ENCODE data around the gene STARD3.
A peak's percentile ranks its signal among the peaks of the same experiment; 100 is the strongest.

STARD3 gene

DNA sequence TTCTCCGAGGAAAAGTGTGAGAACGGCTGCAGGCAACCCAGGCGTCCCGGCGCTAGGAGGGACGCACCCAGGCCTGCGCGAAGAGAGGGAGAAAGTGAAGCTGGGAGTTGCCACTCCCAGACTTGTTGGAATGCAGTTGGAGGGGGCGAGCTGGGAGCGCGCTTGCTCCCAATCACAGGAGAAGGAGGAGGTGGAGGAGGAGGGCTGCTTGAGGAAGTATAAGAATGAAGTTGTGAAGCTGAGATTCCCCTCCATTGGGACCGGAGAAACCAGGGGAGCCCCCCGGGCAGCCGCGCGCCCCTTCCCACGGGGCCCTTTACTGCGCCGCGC is 62.8 kb downstream of the STARD3 start, which contains the start of gene ERBB2:
Gene ERBB2 (plus strand): TSS at position 247 of the 330 bp plus-strand sequence. CDS start 175 bp downstream, outside the sequence.
- peak; percentile 26 for DNase-seq (ENCODE audit: low read depth, low spot score)
- Histone ChIP-seq H3K4me3 (peak within 1 kb of the TSS; percentile 92), H3K27ac (no peak within 1 kb of the TSS), H3K9ac (ENCODE audit: insufficient read length) (peak within 1 kb of the TSS; percentile 84), H3K9me3 (ENCODE audit: low read depth, low read length) (no peaks in the 10 kb centered on the region), H3K36me3 (ENCODE audit: insufficient read depth, low read length) (no peaks in the 10 kb centered on the region)
- TF ChIP-seq POLR2AphosphoS5 (IDR thresholded peaks at IDR 0.05; ENCODE audit: borderline replicate concordance, low read depth, low read length) (peak; percentile 68), FOXP2 (optimal IDR thresholded peaks at IDR 0.05; ENCODE audit: control extremely low read depth, extremely low read length, insufficient read depth) (no peak)

DNA sequence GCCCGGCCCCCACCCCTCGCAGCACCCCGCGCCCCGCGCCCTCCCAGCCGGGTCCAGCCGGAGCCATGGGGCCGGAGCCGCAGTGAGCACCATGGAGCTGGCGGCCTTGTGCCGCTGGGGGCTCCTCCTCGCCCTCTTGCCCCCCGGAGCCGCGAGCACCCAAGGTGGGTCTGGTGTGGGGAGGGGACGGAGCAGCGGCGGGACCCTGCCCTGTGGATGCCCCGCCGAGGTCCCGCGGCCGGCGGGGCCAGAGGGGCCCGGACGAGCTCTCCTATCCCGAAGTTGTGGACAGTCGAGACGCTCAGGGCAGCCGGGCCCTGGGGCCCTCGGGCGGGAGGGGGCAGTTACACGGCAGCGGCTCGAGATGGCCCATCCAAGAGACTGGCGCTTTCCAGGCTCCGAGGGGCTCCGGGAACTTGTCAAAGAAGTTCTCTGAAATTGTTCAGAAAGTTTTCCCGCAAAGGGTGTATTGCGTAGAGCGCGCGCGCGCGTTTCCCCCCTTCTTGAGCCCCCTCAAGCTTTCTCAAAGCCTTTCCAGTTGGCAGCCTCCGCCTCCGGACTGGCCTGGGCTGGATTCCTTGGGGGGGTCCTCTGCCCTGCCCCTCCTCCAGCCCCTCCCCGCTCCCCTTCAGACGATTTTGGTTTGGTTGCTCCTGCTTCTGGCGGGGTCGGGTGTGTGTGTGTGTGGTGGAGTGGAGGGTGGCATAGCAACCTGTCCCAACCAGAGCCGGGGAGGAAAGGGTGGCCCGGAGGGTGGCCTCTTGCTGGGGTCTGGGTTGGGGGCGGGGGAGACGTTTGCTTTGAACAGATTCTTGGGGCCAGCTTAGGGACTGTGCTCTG is 63.4 kb downstream of the STARD3 start:
- H3K4me3 ChIP-seq, result peak overlapping the region; percentile 92
- no peak for TF ChIP-seq EZH2 (IDR thresholded peaks at IDR 0.05)
- no peak for TF ChIP-seq POLR2AphosphoS5 (IDR thresholded peaks at IDR 0.05; ENCODE audit: borderline replicate concordance, low read depth, low read length)
- TF ChIP-seq FOXP2 (optimal IDR thresholded peaks at IDR 0.05; ENCODE audit: control extremely low read depth, extremely low read length, insufficient read depth), result no peak

DNA sequence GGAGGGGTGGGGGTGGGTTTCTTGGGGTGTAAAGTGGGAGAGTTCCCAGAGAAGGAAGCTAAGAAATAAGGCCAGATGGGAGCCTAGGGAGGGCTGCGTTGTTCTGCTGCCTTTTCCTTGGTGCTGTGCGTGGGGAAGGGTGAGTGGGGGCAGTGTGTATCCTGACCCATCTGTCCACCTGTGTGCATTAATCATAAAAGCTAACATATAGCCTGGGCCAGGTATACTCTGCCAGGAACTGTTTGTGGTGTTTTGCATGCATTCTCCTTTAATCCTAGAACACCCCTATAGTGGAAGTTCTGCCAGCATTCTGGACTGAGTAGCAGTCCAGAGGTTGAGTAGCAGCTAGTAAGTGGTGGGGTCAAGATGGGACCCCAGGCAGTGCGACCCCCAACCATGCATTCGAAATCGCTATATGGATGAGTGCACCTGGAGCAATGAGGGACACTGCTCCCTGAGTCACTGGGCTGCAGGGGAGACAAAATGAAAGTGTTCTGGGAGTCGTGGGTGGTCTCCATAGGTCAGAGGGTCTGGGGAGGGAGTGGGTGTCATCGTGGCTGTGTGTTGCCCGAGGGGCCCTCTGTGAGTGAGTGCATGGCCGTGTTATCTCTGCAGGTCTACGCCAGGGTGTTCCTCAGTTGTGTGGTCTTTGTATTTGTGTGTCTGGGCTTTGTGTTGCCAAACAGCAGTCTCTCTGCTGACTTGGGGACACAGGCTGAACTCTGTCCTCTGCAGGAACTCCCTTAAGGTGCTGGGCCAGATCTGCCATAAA is 64.3 kb downstream of the STARD3 start:
- DNase-seq (ENCODE audit: low read depth, low spot score), result no peak
- Histone ChIP-seq H3K27ac (no peak overlapping the region), H3K9me3 (ENCODE audit: low read depth, low read length) (no peaks in the 10 kb centered on the region), H3K36me3 (ENCODE audit: insufficient read depth, low read length) (no peaks in the 10 kb centered on the region), H3K4me3 (peak overlapping the region; percentile 92), H3K9ac (ENCODE audit: insufficient read length) (peak overlapping the region; percentile 84)
- TF ChIP-seq EZH2 (IDR thresholded peaks at IDR 0.05), result no peak
- TF ChIP-seq FOXP2 (optimal IDR thresholded peaks at IDR 0.05; ENCODE audit: control extremely low read depth, extremely low read length, insufficient read depth), result no peak
- TF ChIP-seq POLR2AphosphoS5 (IDR thresholded peaks at IDR 0.05; ENCODE audit: borderline replicate concordance, low read depth, low read length), result no peak

More for the DNA sequence above, 63.4 kb downstream of the STARD3 start:
- Histone ChIP-seq H3K36me3 (ENCODE audit: insufficient read depth, low read length) (no peaks in the 10 kb centered on the region), H3K9ac (ENCODE audit: insufficient read length) (peak overlapping the region; percentile 84), H3K9me3 (ENCODE audit: low read depth, low read length) (no peaks in the 10 kb centered on the region), H3K27ac (no peak overlapping the region)
- DNase-seq (ENCODE audit: low read depth, low spot score), result no peak

DNA sequence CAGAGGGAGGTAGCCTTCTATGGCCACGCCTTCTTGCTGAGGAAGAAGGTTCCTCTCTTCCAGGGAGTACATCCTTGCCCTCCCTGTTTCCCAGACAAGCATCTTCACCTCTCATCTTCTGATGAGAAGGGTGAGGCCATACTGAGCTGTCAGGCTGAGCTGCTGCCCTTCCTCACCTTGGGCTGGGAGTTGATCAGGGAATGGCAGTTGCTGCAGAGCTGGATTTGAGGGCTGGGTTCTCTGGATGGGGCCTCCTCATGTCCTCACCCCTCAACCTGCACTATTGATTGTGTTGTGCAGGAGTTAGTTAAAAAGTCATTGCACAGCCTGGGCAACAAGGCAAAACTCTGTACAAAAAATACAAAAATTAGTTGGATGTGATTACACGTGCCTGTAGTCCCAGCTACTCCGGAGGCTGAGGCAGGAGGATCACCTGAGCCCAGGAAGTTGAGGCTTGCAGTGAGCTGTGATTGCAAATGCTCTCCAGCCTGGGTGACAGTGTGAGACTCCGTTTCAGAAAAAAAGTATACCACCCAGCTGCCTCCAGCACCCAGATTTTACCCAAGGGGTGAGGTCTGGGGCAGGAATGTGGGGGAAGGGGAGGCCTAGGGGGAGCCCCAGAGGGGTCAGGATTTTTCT is 65.0 kb downstream of the STARD3 start:
- Histone ChIP-seq H3K9me3 (ENCODE audit: low read depth, low read length) (no peaks in the 10 kb centered on the region), H3K9ac (ENCODE audit: insufficient read length) (no peak overlapping the region), H3K27ac (no peak overlapping the region), H3K36me3 (ENCODE audit: insufficient read depth, low read length) (no peaks in the 10 kb centered on the region), H3K4me3 (no peak overlapping the region)
- DNase-seq (ENCODE audit: low read depth, low spot score), result no peak
- TF ChIP-seq POLR2AphosphoS5 (IDR thresholded peaks at IDR 0.05; ENCODE audit: borderline replicate concordance, low read depth, low read length) (no peak), FOXP2 (optimal IDR thresholded peaks at IDR 0.05; ENCODE audit: control extremely low read depth, extremely low read length, insufficient read depth) (no peak), EZH2 (IDR thresholded peaks at IDR 0.05) (no peak)

DNA sequence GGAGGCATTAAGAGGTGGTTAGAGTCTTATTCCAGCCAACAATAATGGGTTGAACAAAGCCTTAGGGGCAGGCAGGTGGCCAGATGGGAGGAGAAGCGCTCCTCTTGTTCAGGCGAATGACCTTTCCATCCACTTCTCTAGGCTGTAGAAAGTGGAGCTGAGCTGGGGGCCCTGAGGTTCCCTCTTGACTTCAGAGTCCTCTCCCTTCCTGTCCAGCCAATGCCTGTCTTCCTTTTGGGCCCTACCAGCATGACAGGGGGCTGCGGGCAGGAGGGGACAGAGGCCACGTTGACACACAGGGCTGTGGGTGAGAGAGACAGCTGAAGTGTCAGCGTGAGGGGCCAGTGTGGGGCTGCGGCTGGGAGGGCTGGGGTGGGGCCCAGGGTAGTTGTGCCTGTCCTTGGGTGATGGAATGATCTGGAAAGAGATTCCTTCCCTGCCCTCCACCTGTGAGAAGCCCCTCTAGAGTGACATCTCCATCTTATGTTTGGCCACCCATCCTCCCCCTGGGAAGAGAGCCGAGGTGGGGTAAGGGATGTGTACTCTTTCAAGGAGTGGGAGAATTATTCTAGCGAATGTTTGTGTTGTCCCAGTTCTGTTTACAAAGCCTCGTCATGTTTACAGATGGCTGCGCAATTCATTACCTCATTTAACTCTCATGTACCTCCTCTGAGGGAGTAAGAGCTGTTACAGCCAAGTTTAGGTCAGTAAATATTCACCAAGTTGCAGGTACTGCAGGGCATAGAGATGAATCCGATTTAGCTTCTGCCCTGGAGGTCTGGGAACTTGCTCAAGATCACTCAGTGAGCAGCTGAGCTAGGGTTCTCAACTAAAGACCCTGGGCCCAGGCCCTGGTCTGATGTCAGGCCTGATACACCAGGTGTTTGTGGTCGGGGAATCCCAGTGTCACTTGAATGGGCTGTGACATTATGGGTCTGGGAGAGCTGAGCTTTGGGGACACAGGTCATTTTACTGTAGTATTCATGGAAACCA is 66.3 kb downstream of the STARD3 start:
- Histone ChIP-seq H3K9me3 (ENCODE audit: low read depth, low read length) (no peaks in the 10 kb centered on the region), H3K4me3 (no peak overlapping the region), H3K9ac (ENCODE audit: insufficient read length) (no peak overlapping the region), H3K27ac (no peak overlapping the region), H3K36me3 (ENCODE audit: insufficient read depth, low read length) (no peaks in the 10 kb centered on the region; the same call in 1 of the 2 replicates)
- DNase-seq (ENCODE audit: low read depth, low spot score), result no peak
- TF ChIP-seq POLR2AphosphoS5 (IDR thresholded peaks at IDR 0.05; ENCODE audit: borderline replicate concordance, low read depth, low read length) (no peak), EZH2 (IDR thresholded peaks at IDR 0.05) (no peak), FOXP2 (optimal IDR thresholded peaks at IDR 0.05; ENCODE audit: control extremely low read depth, extremely low read length, insufficient read depth) (no peak)

DNA sequence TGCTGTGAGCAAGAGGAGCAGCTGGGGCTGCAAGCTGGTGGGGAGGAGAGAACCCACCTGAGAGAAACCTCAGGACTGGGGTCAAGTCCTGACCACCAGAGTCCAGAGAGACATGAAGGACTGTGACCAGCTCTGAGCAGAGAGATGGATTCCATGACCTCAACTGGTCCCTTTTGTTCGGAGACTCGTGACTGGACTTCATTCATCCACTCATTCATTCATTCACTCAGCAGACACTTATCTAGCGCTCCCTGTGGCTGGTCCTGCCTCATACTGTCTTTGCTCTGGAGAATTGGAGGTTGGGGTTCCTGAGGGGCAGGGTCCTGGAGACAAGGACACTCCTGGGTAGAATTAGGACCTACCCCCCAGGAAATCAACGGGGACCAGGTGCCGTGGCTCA is 67.0 kb downstream of the STARD3 start:
- Histone ChIP-seq H3K9ac (ENCODE audit: insufficient read length) (no peak overlapping the region), H3K27ac (no peak overlapping the region), H3K36me3 (ENCODE audit: insufficient read depth, low read length) (no peaks in the 10 kb centered on the region; the same call in 1 of the 2 replicates), H3K9me3 (ENCODE audit: low read depth, low read length) (no peaks in the 10 kb centered on the region), H3K4me3 (no peak overlapping the region)
- TF ChIP-seq FOXP2 (optimal IDR thresholded peaks at IDR 0.05; ENCODE audit: control extremely low read depth, extremely low read length, insufficient read depth), result no peak
- no peak for TF ChIP-seq POLR2AphosphoS5 (IDR thresholded peaks at IDR 0.05; ENCODE audit: borderline replicate concordance, low read depth, low read length)
- TF ChIP-seq EZH2 (IDR thresholded peaks at IDR 0.05), result no peak
- DNase-seq (ENCODE audit: low read depth, low spot score), result no peak

DNA sequence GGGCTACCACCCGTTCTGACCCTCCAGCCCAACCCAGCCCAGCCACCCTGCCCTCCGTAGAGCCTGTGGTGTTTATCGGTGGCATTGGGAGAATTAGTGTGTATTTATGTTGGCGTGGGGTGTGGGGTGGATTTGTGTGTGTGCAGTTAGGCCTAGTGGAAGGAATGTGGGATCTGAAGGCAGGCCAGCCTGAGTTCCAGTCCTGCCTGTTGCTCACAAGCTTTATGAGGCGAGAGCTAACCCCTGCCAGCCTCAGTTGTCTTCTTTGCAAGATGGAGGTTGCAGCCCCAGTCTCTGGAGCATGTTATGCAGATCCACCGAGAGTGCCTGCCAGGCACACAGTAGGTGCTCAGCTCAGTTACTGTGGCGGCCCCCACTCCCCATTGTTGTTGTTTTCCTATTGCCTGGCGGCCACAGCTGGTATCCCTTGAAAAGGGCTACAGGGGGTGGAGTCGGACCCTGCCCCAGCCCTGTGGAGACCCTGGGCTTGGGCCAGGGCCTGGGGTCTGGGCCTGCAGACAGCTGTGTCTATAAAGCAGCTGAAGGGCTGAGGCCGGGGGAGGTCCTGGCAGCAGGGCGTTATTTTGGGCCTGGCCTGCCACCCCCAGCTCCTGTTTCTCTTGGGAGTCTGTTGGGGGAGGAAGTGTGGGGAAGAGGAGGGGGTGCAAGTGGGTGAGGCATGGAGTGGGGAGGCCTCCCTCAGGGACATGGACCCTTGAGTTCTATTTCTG is 68.0 kb downstream of the STARD3 start:
- no peak for TF ChIP-seq EZH2 (IDR thresholded peaks at IDR 0.05)
- no peak for TF ChIP-seq FOXP2 (optimal IDR thresholded peaks at IDR 0.05; ENCODE audit: control extremely low read depth, extremely low read length, insufficient read depth)
- no peak for TF ChIP-seq POLR2AphosphoS5 (IDR thresholded peaks at IDR 0.05; ENCODE audit: borderline replicate concordance, low read depth, low read length)
- H3K4me3 ChIP-seq, result no peak overlapping the region
- no peak overlapping the region for H3K9ac ChIP-seq (ENCODE audit: insufficient read length)
- H3K9me3 ChIP-seq (ENCODE audit: low read depth, low read length), result no peaks in the 10 kb centered on the region
- DNase-seq (ENCODE audit: low read depth, low spot score), result no peak
- H3K27ac ChIP-seq, result no peak overlapping the region
- H3K36me3 ChIP-seq (ENCODE audit: insufficient read depth, low read length), result no peaks in the 10 kb centered on the region; the same call in 1 of the 2 replicates
